Activated CD8-positive, alpha-beta memory T cell treated with anti-CD3 and anti-CD28 coated beads, Interleukin-2, amount 50 U/mL, for 1 hour (primary cell): ENCODE measurements around the gene ATXN1.

Experiments
- DNase-seq: peaks from one replicate; pipeline ENCODE4 v3.0.0-alpha.2; 2020; ENCODE audit errors: extremely low read depth

Gene ATXN1

DNA sequence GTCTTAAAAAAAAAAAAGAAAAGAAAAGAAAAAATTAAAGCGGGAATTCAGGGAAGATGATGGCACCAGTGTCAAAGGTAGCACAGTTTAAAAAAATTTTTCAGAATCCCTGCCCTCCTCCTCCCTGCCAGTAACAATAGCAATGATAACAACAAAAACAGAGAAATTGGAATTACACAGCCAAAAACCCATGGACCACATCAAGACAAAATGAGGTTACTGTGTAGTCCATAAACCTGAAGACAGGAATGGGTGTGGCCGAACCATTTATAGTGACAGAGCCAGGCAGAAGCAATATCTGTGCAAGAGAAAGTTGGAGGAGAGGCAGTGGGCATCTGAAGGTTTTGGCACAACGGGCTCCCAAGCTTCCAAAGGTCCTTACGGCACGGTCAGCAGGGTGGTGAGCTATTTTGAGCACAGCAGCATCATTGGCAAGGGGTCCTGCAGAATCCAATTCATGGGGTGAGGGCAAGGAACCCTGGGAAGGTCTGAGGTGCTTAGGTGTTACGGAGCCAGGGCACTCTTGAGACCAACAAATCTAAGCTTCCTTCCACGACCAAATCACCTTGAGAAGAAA lies 320.5 kb downstream of the ATXN1 start:
- no peak for DNase-seq

DNA sequence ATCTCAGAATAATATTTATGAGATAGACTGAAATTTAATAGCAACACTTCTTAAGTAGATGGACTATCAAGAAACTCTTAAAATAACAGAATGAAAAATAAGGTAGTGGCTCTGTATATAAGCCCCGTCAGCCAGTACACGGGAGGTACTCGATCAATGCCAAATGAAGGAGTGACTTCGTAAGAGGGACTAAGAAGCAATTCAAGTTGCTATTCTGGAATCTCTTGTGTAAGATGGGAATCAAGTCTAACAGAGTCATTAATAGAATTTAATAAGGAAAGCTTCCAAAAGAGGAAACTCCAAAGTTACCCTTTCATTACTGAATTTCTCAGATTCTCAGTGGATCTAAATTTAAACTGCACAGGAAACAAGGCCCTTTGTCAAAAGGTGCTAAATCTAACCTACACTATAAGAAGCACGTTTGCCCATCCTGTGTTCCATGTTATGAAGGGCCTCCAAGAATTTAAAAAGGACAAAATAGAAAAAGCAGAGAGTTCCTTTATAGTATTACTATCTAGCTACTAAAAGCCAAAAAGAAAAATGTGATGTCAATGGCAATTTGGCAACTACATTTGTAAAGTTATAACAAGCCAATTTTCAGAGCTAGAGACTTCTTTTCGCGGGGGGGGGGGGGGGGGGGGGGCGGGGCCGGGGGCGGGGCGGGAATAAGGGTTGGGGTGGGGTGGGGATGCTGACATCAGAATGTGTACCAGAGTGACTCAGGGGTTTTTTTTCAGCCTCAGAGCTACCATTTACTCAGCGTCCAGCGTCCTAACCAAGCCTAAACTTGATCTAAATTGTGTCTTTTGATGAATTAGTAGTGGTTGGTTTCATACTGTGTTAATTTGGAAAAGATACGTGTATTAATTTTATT lies 322.3 kb downstream of the ATXN1 start:
- DNase-seq, result no peak

DNA sequence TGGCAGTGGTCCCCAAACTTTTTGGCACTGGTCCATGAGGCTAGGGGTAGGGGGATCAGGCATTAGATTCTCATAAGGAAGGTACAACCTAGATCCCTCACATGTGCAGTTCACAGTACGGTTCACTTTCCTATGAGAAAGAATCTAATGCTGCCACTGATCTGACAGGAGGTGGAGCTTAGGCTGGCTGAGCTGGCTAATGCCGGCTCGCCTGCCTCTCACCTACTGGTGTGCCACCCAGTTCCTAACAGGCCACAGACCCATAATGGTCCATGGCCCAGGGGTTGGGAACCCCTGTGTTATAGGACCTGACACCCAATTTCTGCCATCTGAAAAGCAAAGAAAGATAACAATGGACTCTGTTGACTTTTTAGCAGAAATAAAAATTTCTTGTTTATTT lies 323.3 kb downstream of the ATXN1 start:
- no peak for DNase-seq

DNA sequence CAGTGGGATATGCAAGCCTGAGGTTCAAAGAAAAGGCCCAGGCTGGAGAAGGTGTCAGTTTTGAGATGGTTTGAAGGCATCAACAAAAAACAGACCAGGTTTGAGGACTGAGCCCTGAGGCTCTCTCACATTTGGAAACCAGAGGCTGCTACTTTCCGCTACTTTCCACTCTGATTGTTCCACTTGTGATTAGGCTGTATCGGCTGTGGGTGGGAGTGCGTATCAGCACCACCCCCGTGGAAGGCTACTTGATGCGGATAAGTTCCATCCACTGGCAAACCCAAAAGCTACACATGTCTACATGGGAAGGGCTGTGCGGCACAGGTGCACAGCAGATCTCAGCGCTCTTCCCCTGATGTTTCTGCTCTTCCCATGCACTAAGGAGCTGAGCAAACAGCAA lies 324.2 kb downstream of the ATXN1 start:
- DNase-seq, result no peak

DNA sequence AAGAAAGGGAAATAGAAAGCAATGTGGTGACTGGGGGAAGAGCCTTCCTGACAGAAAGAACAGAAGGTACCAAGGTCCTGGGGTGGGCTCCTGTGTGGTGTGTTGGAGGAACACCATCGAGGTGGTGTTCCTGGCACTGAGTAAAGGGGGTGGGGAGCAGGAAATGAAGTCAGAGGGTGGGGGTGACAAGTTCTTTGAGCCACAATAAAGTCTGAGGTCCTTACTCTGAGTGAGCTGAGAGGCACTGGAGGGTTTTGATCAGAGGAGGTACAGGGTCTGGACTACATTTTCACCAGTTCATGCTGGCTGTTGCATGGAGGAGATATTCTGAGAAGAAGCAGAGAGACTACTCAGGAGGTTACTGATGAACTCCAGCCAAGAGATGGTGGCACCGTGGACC lies 324.7 kb downstream of the ATXN1 start:
- no peak for DNase-seq

DNA sequence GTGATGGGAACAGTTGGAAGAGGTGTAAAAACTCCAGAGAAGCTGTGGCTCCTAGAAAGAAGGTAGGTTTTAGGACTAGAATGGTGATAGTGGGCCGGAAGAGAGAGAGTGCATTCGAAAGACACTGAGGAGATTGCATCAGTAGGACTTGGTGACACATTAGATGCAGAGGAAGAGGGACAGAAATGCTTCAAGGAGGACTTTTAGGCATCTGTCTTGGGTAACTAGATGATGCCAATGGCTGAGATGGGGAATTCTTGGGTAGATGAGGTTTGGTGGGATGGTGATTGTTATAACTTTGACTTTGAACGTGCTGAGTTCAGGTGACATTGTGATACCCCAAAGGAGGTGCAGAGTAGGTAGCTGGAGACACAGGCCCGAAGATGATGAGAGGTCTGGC lies 326.4 kb downstream of the ATXN1 start:
- no peak for DNase-seq

DNA sequence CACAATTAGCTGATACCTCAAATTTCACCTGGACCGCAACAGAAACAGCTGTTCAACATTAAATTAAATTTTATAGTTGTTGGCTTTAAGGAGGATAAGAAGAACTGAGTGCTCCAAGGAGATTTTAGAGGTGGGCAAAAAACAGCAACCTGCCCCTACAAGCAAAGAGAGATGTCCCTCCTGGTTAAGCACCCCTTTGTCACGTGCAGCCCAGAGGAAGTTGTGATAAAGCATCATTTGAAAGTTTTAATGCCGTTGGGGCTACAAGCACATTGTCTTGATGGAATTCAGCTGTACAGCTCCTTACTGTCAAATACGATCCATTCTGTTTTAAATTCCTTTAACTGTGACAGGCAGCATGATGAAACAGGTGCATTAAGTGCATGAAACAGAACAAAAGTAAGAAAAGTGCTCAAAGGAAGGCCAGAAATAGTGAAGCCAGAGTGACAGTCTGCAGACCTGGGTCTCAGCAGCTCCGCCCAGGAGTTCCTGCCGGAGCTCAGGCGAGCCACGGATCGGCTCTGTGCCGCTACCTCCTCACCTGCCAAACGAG lies 327.8 kb downstream of the ATXN1 start:
- no peak for DNase-seq

DNA sequence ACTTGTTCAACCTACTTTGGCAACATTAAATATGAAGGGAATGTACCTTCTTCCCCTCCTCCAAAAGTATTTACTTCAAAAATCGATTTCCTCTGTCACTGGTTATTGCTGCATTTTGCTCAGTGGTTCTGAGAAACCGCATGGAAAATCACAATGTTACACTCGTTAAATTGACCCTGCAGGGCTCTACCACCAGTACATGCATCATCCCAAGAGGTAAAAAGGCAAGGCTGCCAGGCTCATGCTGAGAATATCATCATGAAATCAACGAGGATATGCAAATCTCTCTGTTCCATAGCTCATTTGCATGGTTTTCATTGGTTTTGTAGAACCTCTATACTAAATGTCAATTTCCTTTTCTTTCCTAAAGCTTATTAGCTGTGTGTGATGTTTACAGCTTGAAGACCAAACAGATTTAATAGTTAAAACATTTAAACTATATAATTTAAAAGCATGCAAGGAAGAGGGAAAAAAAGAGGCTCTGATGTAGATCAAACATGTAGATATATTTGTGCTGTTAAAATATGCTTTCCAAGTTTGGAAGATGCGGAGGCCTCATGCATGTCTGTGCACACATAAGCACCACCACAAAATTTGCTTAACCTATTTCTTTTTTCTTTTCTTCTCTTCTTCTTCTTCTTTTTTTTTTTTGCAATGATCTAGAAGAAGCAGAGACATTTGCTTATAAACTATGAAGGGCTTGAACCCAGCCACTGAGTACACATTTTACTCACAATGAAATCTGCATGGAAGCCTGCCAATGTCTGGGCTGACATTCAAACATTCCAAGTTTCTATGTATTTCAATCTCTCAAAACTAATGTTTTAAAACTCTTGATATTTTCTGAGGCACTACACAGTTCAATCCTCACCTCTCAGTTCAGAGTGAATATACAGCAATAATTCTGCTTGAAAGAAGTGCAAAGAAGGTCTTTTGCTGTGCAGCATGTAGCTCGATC lies 328.9 kb downstream of the ATXN1 start:
- DNase-seq, result no peak

DNA sequence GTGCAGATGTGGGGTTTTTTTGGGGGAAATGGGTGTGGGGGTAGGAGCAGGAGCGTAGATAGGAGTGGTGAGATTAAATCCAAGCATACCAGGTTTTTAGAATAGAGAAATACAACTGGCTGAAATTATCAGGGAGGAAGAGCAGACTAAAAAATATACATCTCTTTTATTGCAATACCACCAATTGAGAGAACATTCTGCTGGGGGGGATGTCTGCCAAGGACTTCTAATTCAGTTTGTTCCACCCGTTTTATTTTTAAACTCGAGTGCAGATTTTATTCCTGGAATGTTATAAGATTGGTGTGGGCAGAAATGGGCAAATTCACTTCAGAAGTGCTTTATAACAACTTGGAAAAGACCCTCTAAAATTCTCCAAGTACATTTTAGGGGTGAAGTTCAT lies 330.2 kb downstream of the ATXN1 start:
- DNase-seq, result no peak

DNA sequence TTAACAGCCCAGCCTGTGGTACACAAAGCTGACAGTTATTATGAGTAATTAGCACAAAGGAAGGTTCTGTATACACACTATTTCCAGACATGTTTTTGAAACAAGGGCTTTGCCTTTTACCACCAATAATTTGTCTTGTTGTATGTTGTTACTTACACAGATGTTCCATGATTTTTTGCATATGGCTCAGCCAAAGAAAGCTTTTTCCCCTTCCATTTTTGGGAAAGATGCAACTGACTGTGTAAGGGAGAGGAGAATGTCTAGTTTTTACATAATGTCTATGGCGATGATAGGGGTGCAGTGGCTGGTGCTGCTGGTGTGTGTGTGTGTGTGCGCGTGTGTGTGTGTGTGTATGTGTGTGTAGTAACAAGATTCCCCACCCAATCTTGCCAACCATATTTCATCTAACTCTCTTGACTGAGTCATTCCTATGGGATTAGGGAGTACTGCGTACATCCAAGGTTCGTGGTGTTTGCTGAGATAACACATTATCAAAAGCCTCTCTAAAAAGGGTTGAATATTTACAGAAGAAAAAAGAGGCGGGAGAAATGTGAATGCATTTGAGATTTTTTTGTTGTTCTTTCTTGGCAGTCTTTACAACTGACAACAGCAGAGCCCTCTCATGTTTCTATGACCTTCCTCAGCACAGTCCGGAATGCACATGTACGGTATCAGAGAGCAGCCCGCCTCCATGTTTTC lies 330.7 kb downstream of the ATXN1 start:
- no peak for DNase-seq

DNA sequence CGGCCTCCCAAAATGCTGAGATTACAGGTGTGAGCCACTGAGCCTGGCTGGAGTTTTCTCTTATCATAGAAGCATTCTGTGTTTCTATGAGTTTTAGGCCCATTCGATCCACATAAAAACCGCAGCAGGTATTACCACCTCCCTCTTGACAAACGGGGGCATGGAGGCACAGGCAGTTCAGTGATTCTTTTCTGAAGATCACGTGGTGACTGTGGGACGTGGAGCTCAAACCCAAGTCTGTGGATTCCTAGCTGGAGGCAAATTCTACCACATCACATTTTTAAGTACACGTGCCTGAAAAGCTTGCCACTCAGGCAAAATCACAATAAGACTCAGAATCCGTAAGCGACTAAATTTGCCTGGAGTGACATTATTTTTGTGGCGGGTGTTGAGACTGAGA lies 331.6 kb downstream of the ATXN1 start:
- DNase-seq, result no peak

DNA sequence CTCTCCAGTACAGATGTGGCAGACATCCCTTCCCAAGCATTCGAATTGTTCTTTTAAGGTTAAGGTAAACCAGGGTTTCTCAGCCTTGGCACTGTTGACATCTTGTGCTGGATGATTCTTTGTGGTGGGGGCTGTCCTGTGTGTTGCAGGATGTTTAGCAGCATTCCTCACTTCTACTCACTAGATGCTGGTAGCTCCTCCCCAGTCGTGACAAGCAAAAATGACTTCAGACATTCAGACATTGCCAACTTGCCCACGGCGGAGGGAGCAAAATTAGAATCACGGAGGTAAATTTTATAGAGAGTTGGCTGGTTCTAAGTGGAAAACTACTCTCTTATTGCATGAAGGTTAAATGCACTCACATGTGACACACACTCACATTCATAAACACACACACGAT lies 334.1 kb downstream of the ATXN1 start:
- DNase-seq, result no peak

DNA sequence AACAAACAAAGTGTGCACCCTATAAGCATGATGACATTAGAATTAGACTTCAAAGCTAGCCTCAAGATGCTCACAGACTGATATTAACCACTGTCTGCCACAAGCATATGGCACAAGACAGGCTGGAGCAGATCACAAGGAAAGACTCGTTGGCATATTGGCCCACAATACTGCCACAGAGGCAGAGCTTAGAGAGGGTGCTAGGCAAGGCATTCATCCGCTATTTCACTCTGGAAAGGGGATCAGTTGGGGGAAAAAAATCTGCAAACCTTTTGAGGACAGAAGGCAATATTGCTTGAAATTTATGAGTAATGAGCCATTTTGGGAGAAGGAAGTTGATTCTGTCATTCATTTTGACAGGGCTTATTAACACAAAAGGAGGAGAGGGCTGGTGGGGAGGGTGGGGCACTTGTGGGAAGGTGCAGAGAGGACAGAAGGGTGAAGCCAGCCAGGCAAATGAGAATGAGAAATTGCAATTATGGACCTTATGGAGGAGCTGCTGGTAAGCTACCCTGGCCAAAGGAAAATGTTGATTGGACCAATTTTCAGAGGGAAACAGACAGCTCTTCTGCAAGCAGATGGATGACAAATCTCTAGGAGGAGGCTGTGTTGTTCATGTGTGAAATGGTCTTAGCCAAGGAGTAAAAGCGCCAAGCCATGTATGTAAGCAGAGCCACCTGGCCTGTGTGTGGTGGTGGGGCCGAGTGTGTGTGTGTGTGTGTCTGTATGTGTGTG lies 335.2 kb downstream of the ATXN1 start:
- DNase-seq, result no peak

DNA sequence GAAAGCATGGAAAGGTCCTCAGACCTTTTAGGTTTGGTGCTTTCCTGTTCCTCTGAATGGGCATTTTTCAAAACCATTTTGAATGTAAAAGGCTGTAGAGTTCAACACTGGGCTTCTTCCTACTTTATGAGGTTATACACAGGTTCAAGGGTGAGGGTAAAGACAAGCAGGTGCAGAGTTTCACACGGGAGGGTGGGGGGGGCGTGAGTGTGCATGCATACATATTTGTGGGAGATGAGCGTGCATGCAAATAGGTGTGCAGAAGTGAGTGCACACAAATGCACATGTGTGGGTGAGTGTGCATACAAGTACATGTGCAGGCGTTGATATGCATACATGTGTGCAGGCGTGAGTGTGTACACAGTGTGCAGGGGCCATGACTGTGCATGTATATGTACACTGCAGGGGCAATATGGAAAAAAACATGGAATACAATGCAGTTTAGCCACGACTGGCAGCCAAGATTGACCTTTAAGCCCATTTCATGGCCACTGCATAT lies 339.7 kb downstream of the ATXN1 start:
- no peak for DNase-seq

DNA sequence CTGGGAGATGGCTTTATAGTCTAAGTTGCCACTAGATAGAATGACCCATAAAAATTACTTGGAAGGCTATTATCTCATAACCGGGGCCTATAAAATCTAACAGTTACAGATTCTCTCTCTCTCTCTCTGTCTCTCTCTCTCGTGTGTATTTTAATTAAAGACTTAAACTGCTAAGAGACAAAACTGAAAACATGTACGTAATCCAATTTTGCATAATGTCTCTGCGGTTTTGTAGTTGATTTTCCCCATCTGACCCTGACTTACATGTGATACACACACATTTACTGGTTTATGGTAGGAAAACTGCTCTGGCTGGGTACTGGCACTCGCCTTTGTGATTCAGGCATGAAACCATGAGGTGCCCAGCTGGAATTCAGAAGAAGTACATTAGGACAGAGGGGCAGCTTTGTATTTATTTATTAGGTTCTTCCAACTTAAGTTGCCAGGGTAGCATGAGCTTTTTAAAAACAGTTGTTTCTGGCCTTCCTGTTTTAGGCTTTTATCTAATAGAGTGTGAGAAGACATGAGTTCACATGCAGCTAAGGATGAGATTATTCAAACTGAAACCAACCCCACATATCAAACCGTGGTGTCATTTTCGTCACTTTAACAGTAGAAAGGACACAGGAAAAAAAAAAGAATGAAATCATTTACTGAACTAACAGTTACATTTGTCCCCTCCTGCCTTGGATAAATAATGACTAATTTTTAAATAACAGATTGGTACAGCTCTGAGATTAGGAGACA lies 340.4 kb downstream of the ATXN1 start:
- DNase-seq, result no peak

DNA sequence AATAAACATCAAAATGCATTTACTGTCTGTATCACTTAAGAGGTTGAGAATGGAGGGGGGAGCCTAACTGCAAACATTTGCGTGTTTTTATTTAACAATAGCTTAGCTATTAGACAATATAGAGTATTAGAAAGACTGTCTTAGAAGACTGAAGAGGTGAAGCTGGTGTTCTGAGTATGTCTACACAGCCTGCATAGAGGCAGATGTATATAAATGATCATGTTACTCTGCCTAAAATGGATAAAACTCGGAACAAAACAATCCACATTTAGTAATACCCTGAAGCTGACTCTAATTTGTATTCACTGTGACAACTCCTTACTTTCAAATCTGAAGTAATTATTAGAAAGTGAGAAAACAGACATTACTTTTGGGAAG lies 340.9 kb downstream of the ATXN1 start:
- DNase-seq, result no peak

DNA sequence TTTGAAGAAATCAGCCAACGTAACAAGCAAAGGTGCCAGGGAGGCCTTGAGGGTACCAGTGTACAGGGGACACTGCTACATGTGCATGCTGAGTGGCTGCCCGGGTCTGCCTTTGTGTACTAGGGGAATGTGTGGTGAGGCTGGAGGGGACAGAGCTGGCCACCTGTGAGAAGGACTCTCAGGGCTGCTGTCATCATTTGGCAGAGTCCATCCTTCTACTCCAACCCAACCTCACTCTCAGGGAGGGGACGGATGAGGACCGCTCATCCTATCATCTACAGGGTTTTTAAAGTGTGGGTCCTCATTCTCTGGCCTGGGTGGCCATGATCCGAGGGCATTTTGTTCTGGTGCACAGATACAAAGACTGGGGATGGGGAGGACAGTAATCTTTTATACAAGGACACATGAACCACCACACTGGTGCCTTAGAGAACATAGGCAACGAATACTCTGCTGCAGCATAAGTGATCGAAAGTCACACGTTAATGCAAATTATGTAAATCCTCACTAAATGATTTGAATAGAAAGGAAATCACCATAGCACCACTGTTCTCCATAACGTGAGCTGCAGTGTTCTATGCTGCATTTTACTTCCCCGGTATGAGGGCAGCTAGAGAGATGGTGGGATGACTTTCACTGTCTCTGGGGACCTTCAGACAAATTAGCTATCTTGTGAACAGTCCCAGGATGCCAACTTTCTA lies 341.5 kb downstream of the ATXN1 start:
- DNase-seq, result no peak

DNA sequence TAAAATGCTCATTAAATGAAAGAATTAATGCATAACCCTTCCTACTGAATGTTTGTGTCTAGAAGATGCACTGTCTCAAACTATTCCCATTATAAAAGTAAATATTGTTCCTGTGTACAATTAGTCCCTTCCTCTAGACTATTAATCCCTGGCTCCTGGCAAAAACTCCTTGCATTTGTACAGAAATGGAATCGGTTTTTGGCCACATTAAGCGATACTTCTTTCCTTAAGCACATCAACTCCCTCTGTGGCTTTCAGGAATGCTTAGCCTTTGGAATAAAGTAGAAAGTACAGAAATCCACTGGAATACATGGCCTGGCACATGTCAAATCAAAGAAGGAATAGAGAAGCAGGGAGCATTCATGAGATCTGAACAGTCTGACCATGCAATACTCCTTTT lies 343.1 kb downstream of the ATXN1 start:
- no peak for DNase-seq

DNA sequence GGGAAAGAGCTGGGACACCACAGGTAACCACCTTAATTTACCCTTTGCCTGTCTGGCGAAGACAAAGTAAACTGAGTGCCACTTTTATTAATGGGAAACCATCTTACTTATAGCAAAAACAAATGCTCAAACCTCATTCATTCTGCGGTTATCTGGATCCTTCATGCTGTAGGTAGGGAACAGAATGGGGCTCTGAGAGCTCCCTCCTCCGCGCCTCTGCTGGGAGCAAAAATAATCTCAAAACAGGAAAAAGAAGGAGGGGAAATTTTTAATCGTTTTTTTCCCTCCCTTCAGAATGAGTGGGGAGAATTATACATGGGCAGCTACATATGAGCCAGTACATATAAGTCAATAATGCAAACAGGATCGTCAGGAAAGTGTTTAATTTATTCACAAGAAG lies 345.6 kb downstream of the ATXN1 start:
- DNase-seq, result no peak
